Measurements from ENCODE around the gene ANGPTL8. TPM values are rescaled to one million over a fixed set of nuclear protein-coding genes. Genes with fewer than 3 reads are reported as not detected.

The ANGPTL8 gene
- total RNA-seq, 1 donor from 2014 or later, result not detected

DNA sequence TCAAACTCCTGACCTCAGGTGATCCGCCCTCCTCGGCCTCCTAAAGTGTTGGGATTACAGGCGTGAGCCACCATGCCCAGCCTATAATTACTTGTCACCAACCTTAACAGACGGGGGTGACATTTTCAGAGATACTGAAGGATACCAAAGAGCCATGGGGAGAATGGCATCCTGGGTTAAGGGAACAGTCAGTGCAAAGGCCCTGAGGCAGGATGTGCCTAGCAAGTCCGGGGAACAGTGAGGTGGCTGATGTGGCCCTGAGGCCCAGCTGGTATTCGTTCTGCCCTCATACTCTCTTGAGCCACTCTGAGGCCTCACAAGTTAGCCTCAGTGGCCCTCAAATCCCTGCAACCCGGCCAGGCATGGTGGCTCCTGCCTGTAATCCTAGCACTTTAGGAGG, 15.0 kb upstream of the ANGPTL8 start:
- DNase-seq (ENCODE audit: low spot score, unreplicated experiment), result no peak
- TF ChIP-seq, protein P1, sequence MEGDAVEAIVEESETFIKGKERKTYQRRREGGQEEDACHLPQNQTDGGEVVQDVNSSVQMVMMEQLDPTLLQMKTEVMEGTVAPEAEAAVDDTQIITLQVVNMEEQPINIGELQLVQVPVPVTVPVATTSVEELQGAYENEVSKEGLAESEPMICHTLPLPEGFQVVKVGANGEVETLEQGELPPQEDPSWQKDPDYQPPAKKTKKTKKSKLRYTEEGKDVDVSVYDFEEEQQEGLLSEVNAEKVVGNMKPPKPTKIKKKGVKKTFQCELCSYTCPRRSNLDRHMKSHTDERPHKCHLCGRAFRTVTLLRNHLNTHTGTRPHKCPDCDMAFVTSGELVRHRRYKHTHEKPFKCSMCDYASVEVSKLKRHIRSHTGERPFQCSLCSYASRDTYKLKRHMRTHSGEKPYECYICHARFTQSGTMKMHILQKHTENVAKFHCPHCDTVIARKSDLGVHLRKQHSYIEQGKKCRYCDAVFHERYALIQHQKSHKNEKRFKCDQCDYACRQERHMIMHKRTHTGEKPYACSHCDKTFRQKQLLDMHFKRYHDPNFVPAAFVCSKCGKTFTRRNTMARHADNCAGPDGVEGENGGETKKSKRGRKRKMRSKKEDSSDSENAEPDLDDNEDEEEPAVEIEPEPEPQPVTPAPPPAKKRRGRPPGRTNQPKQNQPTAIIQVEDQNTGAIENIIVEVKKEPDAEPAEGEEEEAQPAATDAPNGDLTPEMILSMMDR (IDR thresholded peaks at IDR 0.05; ENCODE audit: unreplicated experiment), result no peak
- Mint-ChIP-seq H3K4me1 (ENCODE audit: low read depth) (no peaks in the 10 kb centered on the region), H3K27ac (no peak overlapping the region), H3K27me3 (no peaks in the 10 kb centered on the region), H3K4me3 (ENCODE audit: low read depth) (no peak overlapping the region), H3K9me3 (ENCODE audit: low read depth) (peaks cover 19% of the 10 kb centered on the region), H3K36me3 (ENCODE audit: insufficient read depth) (peaks cover 32% of the 10 kb centered on the region)

GRCh38 chr19:11225172-11225571, 14.2 kb upstream of the ANGPTL8 start:
- Mint-ChIP-seq H3K27me3 (no peaks in the 10 kb centered on the region), H3K4me1 (ENCODE audit: low read depth) (no peaks in the 10 kb centered on the region), H3K9me3 (ENCODE audit: low read depth) (peaks cover 18% of the 10 kb centered on the region), H3K4me3 (ENCODE audit: low read depth) (no peak overlapping the region), H3K27ac (peak overlapping the region; percentile 37), H3K36me3 (ENCODE audit: insufficient read depth) (peaks cover 31% of the 10 kb centered on the region)
- DNase-seq (ENCODE audit: low spot score, unreplicated experiment), result no peak
- TF ChIP-seq, protein P1 (IDR thresholded peaks at IDR 0.05; ENCODE audit: unreplicated experiment), result no peak

DNA sequence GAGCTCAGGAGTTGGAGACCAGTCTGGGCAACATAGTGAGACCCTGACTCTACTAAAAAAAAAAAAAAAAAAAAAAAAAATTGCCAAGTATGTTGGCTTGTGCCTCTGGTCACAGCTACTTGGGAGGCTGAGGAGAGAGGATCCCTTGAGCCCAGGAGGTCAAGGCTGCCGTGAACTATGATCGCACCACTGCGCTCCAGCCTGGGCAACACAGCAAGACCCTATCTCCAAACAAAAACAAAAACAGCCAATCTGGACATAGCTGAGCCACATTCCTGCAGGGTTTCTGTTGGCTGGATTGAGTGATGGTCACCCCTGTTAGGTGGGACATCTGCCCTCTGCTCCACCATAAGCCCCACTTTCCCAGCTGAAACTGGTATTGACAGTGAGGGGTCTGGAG, 13.6 kb upstream of the ANGPTL8 start:
- Mint-ChIP-seq H3K9me3 (ENCODE audit: low read depth) (peaks cover 13% of the 10 kb centered on the region), H3K27me3 (no peaks in the 10 kb centered on the region), H3K4me3 (ENCODE audit: low read depth) (no peak overlapping the region), H3K27ac (no peak overlapping the region), H3K36me3 (ENCODE audit: insufficient read depth) (peaks cover 27% of the 10 kb centered on the region), H3K4me1 (ENCODE audit: low read depth) (no peaks in the 10 kb centered on the region)
- TF ChIP-seq, protein P1 (IDR thresholded peaks at IDR 0.05; ENCODE audit: unreplicated experiment), result no peak
- no peak for DNase-seq (ENCODE audit: low spot score, unreplicated experiment)

DNA sequence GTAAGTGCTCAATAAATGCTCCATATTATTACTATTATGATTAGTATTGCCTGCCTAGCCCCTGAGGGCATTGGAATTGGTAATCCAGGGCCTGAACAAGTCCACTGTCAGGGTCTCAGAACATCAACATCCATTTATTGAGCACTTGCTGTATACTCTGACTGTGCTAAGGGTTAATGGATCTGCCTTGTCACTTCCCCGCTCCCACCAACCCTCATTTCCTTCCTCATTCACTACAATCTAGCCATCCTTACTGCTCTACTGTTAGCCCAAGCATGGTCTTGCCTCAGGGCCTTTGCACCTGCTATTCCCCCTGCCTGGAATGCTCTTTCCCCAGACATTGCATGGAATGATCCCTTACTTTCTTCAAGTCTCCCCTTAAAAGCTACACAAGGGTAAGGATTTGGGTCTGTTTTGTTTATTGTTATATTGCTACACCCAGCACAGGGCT, 12.7 kb upstream of the ANGPTL8 start:
- Mint-ChIP-seq H3K9me3 (ENCODE audit: low read depth) (peaks cover 4% of the 10 kb centered on the region), H3K36me3 (ENCODE audit: insufficient read depth) (peaks cover 18% of the 10 kb centered on the region), H3K4me1 (ENCODE audit: low read depth) (no peaks in the 10 kb centered on the region), H3K4me3 (ENCODE audit: low read depth) (no peak overlapping the region), H3K27ac (no peak overlapping the region), H3K27me3 (no peaks in the 10 kb centered on the region)
- DNase-seq (ENCODE audit: low spot score, unreplicated experiment), result no peak
- TF ChIP-seq, protein P1 (IDR thresholded peaks at IDR 0.05; ENCODE audit: unreplicated experiment), result no peak

DNA sequence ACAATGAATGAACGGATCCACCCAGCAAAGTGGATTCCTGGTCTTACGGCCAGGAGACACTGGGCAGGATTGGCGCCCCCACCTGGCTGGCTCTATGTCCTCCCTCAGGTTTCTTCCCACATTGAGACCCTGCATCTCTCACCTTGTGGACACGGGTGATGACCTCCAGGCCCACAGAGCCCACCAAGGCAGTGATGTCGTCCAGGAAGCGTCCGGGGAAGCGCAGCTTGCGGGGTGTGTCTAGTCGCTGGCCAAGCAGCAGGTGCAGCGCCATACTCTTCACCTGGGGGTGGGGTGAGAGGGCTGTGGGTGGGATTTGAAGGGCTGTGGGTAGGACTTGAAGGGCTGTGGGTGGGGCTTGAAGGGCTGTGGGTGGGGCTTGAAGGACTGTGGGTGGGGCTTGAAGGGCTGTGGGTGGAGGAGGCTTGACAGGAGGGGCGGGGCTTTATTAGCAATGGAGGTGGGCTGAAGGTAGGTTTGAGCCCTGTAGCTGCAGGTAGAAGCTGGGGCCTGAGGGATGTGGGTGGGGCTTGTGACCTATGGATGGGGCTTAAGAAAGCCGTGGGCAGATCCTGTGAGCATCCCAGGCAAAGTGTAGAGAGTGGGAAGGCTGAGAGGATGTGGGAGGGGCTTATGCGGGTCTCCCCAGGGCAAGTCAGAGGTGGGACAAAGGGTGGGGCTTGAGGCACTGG, 12.1 kb upstream of the ANGPTL8 start:
- peaks cover 12% of the 10 kb centered on the region for H3K36me3 Mint-ChIP-seq (ENCODE audit: insufficient read depth)
- no peak overlapping the region for H3K27ac Mint-ChIP-seq
- TF ChIP-seq, protein P1 (IDR thresholded peaks at IDR 0.05; ENCODE audit: unreplicated experiment), result peak; percentile 21
- H3K4me3 Mint-ChIP-seq (ENCODE audit: low read depth), result no peak overlapping the region
- no peaks in the 10 kb centered on the region for H3K4me1 Mint-ChIP-seq (ENCODE audit: low read depth)
- DNase-seq (ENCODE audit: low spot score, unreplicated experiment), result no peak
- no peaks in the 10 kb centered on the region for H3K27me3 Mint-ChIP-seq
- peaks cover 1% of the 10 kb centered on the region for H3K9me3 Mint-ChIP-seq (ENCODE audit: low read depth)

Data from progenitor cell of endocrine pancreas (in vitro differentiated cells).